AG04450 (cell line): Measurements from ENCODE around the gene WDPCP. TPM values are rescaled to one million over a fixed set of nuclear protein-coding genes. Genes with fewer than 3 reads are reported as not detected.

ENCODE experiments used
- CTCF ChIA-PET: fragments of 300-600, 350-600 bp; formaldehyde crosslinking; extraction: SDS; loops from one replicate; lab custom pipeline; 2022; ENCODE audit warnings: antibody characterized with exemption, inconsistent platforms; lab: Charles Lee
- POLR2A ChIA-PET: fragments of 350-600 bp; formaldehyde crosslinking; extraction: SDS; loops from one replicate; lab custom pipeline; 2021; ENCODE audit warnings: antibody characterized with exemption, inconsistent platforms; lab: Yijun Ruan, JAX
- DNase-seq: peaks from one replicate; pipeline ENCODE4 v3.0.0-alpha.2; 2011; ENCODE audit warnings: low read depth, low spot score
- H3K27ac ChIP-seq: one replicate; pipeline ENCODE4 v1.5.1; 2012; ENCODE audit warnings: low read depth, low read length, control low read depth
- H3K27me3 ChIP-seq: one replicate; pipeline ENCODE4 v1.6.0; 2012; ENCODE audit warnings: low read length; ENCODE audit not compliant: control insufficient read depth, insufficient read depth
- H3K4me3 ChIP-seq: 2 replicates; pipeline ENCODE4 v1.5.1; 2011; ENCODE audit warnings: mild to moderate bottlenecking, low read depth, low read length, control low read depth
- H3K9me3 ChIP-seq: 2 replicates; pipeline ENCODE4 v1.5.1; 2012; ENCODE audit warnings: low read length; ENCODE audit not compliant: control insufficient read depth, insufficient read depth
- CTCF ChIP-seq: IDR thresholded peaks from 2 replicates; pipeline ENCODE4 v1.5.1; 2011; ENCODE audit warnings: low read depth, low read length, control low read depth, inconsistent platforms
- polyA plus RNA-seq: library from polyadenylated mRNA; depleted of rRNA; stranded (reverse); fragments of >200 nt; gene quantifications from 2 replicates; pipeline ENCODE4 v1.2.3, GENCODE V29; 2011

The WDPCP gene
- polyA plus RNA-seq, 1 experiment, result 4.7 TPM

- POLR2A ChIA-PET, result no interaction called here
- TF ChIP-seq CTCF, result no peak
Measured at GRCh38 chr2:63249161-63249560, 339.1 kb downstream of the WDPCP start.

GRCh38 chr2:63242747-63243146 is 345.5 kb downstream of the WDPCP start:
- Histone ChIP-seq H3K27me3 (no peaks in the 10 kb centered on the region), H3K27ac (no peak overlapping the region), H3K9me3 (no peaks in the 10 kb centered on the region), H3K4me3 (no peak overlapping the region)
- no peak for DNase-seq
- no peak for TF ChIP-seq CTCF
- POLR2A ChIA-PET, result no interaction called here
- CTCF ChIA-PET, result no interaction called here

More at GRCh38 chr2:63249161-63249560, 339.1 kb downstream of the WDPCP start:
- no peaks in the 10 kb centered on the region for H3K27me3 ChIP-seq
- no peak overlapping the region for H3K4me3 ChIP-seq
- no peak for DNase-seq
- H3K9me3 ChIP-seq, result no peaks in the 10 kb centered on the region
- no peak overlapping the region for H3K27ac ChIP-seq
- CTCF ChIA-PET, result no interaction called here

- ChIA-PET POLR2A (no interaction called here), CTCF (no interaction called here)
- Histone ChIP-seq H3K9me3 (no peaks in the 10 kb centered on the region), H3K27me3 (no peaks in the 10 kb centered on the region), H3K4me3 (no peak overlapping the region), H3K27ac (no peak overlapping the region)
- no peak for TF ChIP-seq CTCF
- DNase-seq, result no peak
Measured at GRCh38 chr2:63225964-63226686, 362.2 kb downstream of the WDPCP start.

GRCh38 chr2:63218800-63219526 is 369.3 kb downstream of the WDPCP start:
- no peaks in the 10 kb centered on the region for H3K27me3 ChIP-seq
- H3K27ac ChIP-seq, result no peak overlapping the region
- DNase-seq, result no peak
- TF ChIP-seq CTCF, result no peak
- H3K4me3 ChIP-seq, result no peak overlapping the region
- H3K9me3 ChIP-seq, result no peaks in the 10 kb centered on the region
- ChIA-PET CTCF (no interaction called here), POLR2A (no interaction called here)

GRCh38 chr2:63195310-63195709 is 393.0 kb downstream of the WDPCP start:
- Histone ChIP-seq H3K4me3 (no peak overlapping the region), H3K9me3 (no peaks in the 10 kb centered on the region), H3K27me3 (no peaks in the 10 kb centered on the region), H3K27ac (no peak overlapping the region)
- ChIA-PET POLR2A (no interaction called here), CTCF (no interaction called here)
- no peak for TF ChIP-seq CTCF
- no peak for DNase-seq
